CD4-positive, CD25-positive, alpha-beta regulatory T cell (primary cell): ENCODE measurements around the gene PRR9. TPM values are rescaled to one million over a fixed set of nuclear protein-coding genes. Genes with fewer than 3 reads are reported as not detected.

Experiments
- ATAC-seq, 2 donors: fragments of 150-1000 bp; cut with Tn5 transposase; one replicate each; pipeline ENCODE4 v1.10.0; 2021; ENCODE audit warnings: low read depth in 2 of 2, moderate number of reproducible peaks in 2 of 2, moderate library complexity in 1 of 2
- DNase-seq, 3 donors: peaks; one replicate each; pipeline versions ENCODE4 v3.0.0 to v3.0.0-alpha.2; 2012 to 2022; ENCODE audit warnings: mixed read lengths in 1 of 3
- H3K27ac ChIP-seq: one replicate; pipeline ENCODE4 v1.7.0; 2013; ENCODE audit warnings: mild to moderate bottlenecking, low read length; ENCODE audit not compliant: insufficient read depth, poor library complexity, severe bottlenecking
- H3K27me3 ChIP-seq: one replicate; pipeline ENCODE4 v1.7.0; 2013; ENCODE audit warnings: low read length; ENCODE audit not compliant: control insufficient read depth, insufficient read depth
- H3K36me3 ChIP-seq: one replicate; pipeline ENCODE4 v1.7.0; 2013; ENCODE audit warnings: mild to moderate bottlenecking, low read length, moderate library complexity; ENCODE audit not compliant: control insufficient read depth, insufficient read depth
- H3K4me1 ChIP-seq: 2 replicates; pipeline ENCODE4 v1.7.0; 2013; ENCODE audit warnings: mild to moderate bottlenecking, low read length; ENCODE audit not compliant: insufficient read depth, control insufficient read depth, poor library complexity, severe bottlenecking
- H3K4me3 ChIP-seq: one replicate; pipeline ENCODE4 v1.7.0; 2013; ENCODE audit warnings: low read depth, mild to moderate bottlenecking, low read length, moderate library complexity
- H3K9me3 ChIP-seq, 2 experiments: 1 replicate in 1 of 2; 2 replicates in 1 of 2; pipeline ENCODE4 v1.7.0; 2013; ENCODE audit warnings: low read length in 2 of 2, mild to moderate bottlenecking in 1 of 2, moderate library complexity in 1 of 2; ENCODE audit not compliant: control insufficient read depth in 2 of 2
- H3K27ac Mint-ChIP-seq, 3 donors: one replicate each; pipeline ENCODE4 v1.8.0; 2020 to 2022; ENCODE audit warnings: mild to moderate bottlenecking in 3 of 3, mixed read lengths in 3 of 3, moderate library complexity in 2 of 3
- H3K27me3 Mint-ChIP-seq: one replicate; pipeline ENCODE4 v1.8.0; 2022; ENCODE audit warnings: mild to moderate bottlenecking, mixed read lengths
- H3K36me3 Mint-ChIP-seq: one replicate; pipeline ENCODE4 v1.8.0; 2020; ENCODE audit warnings: mixed read lengths
- H3K4me1 Mint-ChIP-seq, 4 donors: one replicate each; pipeline ENCODE4 v1.8.0; 2020 to 2022; ENCODE audit warnings: mixed read lengths in 4 of 4, mild to moderate bottlenecking in 1 of 4
- H3K4me3 Mint-ChIP-seq, 4 donors: one replicate each; pipeline ENCODE4 v1.8.0; 2020 to 2022; ENCODE audit warnings: mild to moderate bottlenecking in 4 of 4, mixed read lengths in 4 of 4, moderate library complexity in 3 of 4
- H3K9me3 Mint-ChIP-seq, 7 donors: one replicate each; pipeline ENCODE4 v1.8.0; 2020 to 2022; ENCODE audit warnings: mixed read lengths in 7 of 7, mild to moderate bottlenecking in 3 of 7, moderate library complexity in 2 of 7
- polyA plus RNA-seq, 4 donors: library from polyadenylated mRNA; unstranded; fragments of 300-500 nt; fragmentation: Illumina TruSeq; gene quantifications; one replicate each; pipeline ENCODE4 v1.2.3, GENCODE V29; 2021
- total RNA-seq: library from RNA; stranded (reverse); gene quantifications from one replicate; pipeline ENCODE4 v1.2.3, GENCODE V29; 2022

PRR9 gene
- total and polyA plus RNA-seq, 5 donors from 2014 or later = not detected

DNA sequence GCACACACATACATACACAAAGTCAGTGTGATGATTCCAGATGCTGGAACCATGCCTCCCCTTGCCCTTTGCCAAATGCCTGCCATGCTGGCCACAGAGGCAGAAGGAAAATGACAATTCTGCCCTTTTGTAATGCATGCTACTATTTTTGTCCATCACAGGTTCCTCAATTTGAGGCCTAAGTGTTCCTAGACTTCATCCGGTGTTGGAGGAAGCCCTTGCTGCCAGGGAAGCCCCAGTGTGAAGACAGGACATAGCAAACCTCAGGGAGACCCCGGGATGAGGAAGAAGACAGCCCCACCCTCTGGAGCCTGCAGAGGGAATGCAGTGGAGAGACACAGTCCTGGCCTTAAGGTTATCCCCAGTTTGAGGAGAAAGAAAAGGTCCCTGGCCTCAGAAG is 14.4 kb downstream of the PRR9 start:
- no peak overlapping the region for H3K4me3 ChIP-seq
- no peak overlapping the region for H3K27ac ChIP-seq
- H3K27me3 ChIP-seq = peaks cover 4% of the 10 kb centered on the region
- Mint-ChIP-seq H3K36me3 (no peaks in the 10 kb centered on the region), H3K4me1 (no peaks in the 10 kb centered on the region), H3K9me3 (peaks cover 0 to 1% (median 0%) of the 10 kb centered on the region in 7 donors), H3K27ac (no peak overlapping the region), H3K27me3 (peaks cover 10% of the 10 kb centered on the region), H3K4me3 (no peak overlapping the region)
- DNase-seq = no peak
- no peak for ATAC-seq
- H3K4me1 ChIP-seq = no peaks in the 10 kb centered on the region
- H3K36me3 ChIP-seq = no peaks in the 10 kb centered on the region
- no peaks in the 10 kb centered on the region for H3K9me3 ChIP-seq

DNA sequence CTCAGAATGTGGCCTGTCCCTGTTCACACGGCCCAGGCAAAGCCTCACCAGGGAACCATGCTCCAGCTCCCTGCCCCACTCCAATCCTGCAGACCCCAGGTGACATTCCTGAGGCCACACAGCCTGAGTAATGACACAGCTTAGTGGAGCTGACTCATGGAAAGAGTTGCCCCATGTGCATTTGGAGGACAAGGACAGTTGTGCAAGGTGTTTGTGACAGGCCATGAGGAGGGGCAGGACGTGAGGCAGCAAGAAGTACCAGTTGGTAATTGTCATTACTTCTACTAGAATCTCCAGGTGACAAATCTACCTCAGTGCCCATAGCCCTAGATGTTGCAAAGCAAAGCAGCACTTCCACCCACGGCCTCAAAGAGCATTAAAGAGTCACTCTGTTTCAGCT is 15.2 kb downstream of the PRR9 start:
- Mint-ChIP-seq H3K4me3 (no peak overlapping the region), H3K36me3 (no peaks in the 10 kb centered on the region), H3K4me1 (no peaks in the 10 kb centered on the region), H3K9me3 (peaks cover 0 to 1% (median 0%) of the 10 kb centered on the region in 7 donors), H3K27ac (no peak overlapping the region), H3K27me3 (peaks cover 10% of the 10 kb centered on the region)
- no peaks in the 10 kb centered on the region for H3K9me3 ChIP-seq
- no peak overlapping the region for H3K27ac ChIP-seq
- no peak overlapping the region for H3K4me3 ChIP-seq
- peaks cover 4% of the 10 kb centered on the region for H3K27me3 ChIP-seq
- ATAC-seq (no peak), DNase-seq (no peak)
- H3K4me1 ChIP-seq = no peaks in the 10 kb centered on the region
- H3K36me3 ChIP-seq = no peaks in the 10 kb centered on the region

DNA sequence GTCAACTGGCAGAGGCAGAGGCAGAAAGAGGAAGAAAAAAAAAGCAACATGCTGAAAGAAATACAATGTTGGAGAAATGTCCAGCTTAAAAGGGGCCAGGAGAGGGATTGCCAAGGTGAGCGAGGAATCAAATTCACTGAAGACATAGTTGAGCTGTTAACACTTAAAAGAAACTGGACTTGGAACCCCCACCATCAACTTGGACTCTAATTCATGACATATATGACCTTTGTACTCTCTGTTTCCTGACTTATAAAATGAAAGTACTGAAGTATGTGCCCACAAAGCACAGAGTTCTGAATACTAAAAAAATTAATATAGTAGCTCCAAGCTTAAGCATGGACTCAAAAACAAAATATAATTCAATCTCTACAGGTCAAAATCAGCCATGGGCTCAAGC is 16.1 kb downstream of the PRR9 start:
- H3K27ac Mint-ChIP-seq = no peak overlapping the region
- no peaks in the 10 kb centered on the region for H3K36me3 Mint-ChIP-seq
- no peak overlapping the region for H3K4me3 Mint-ChIP-seq
- peaks cover 4% of the 10 kb centered on the region for H3K27me3 ChIP-seq
- H3K27ac ChIP-seq = no peak overlapping the region
- H3K36me3 ChIP-seq = no peaks in the 10 kb centered on the region
- no peak for ATAC-seq
- no peaks in the 10 kb centered on the region for H3K4me1 ChIP-seq
- H3K9me3 Mint-ChIP-seq = peaks cover 0 to 1% (median 0%) of the 10 kb centered on the region in 7 donors
- DNase-seq = no peak
- no peaks in the 10 kb centered on the region for H3K9me3 ChIP-seq
- H3K4me3 ChIP-seq = no peak overlapping the region
- no peaks in the 10 kb centered on the region for H3K4me1 Mint-ChIP-seq
- peaks cover 10% of the 10 kb centered on the region for H3K27me3 Mint-ChIP-seq

DNA sequence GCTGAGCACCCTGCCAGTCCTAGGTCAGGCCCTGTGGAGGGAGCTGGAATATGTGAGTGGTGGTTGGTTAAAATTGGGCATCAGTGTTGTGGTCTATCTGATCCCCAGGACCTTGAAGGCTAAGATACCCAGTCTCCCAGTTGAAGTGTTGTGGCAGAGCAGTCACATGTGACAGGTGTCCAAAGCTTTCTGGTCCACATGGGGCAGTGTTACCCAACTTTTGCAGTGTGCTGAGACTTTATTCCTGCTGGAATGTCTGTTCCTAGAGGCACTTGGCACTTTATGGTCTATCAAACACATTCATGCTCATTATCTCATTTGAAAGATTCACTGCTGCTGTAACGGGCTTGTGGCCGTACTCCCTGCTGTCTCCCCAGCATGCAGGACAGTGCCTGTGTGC is 21.1 kb downstream of the PRR9 start:
- no peak for DNase-seq
- Mint-ChIP-seq H3K36me3 (no peaks in the 10 kb centered on the region), H3K4me3 (no peak overlapping the region), H3K4me1 (no peaks in the 10 kb centered on the region), H3K27me3 (peaks cover 16% of the 10 kb centered on the region), H3K9me3 (peaks cover 0 to 2% (median 0%) of the 10 kb centered on the region in 7 donors), H3K27ac (no peak overlapping the region)
- Histone ChIP-seq H3K27me3 (peaks cover 2% of the 10 kb centered on the region), H3K4me1 (no peaks in the 10 kb centered on the region), H3K27ac (no peak overlapping the region), H3K36me3 (no peaks in the 10 kb centered on the region), H3K9me3 (no peaks in the 10 kb centered on the region), H3K4me3 (no peak overlapping the region)
- ATAC-seq = no peak

DNA sequence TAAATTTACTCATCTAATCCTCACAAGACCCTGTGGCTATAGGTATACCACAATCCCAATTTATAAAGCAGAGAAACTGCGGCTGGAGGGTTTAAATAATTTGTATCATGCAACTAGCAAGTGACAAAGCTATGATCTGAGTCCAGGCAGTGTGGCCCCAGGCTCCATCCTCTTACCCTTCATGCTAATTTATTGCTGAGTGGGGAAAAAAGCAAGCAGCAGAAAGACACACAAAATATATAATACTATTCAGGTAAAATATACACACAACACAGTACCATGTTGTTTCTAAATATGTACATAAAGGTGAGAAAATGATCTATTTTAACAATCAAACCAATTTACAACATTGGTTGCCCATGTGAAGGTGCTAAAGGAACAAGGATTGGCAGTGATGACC is 24.8 kb downstream of the PRR9 start:
- Histone ChIP-seq H3K27me3 (no peaks in the 10 kb centered on the region), H3K9me3 (no peaks in the 10 kb centered on the region), H3K4me1 (no peaks in the 10 kb centered on the region), H3K27ac (no peak overlapping the region), H3K4me3 (no peak overlapping the region), H3K36me3 (no peaks in the 10 kb centered on the region)
- Mint-ChIP-seq H3K27me3 (peaks cover 6% of the 10 kb centered on the region), H3K4me3 (no peak overlapping the region), H3K4me1 (no peaks in the 10 kb centered on the region), H3K27ac (no peak overlapping the region), H3K9me3 (peaks cover 0 to 2% (median 0%) of the 10 kb centered on the region in 7 donors), H3K36me3 (no peaks in the 10 kb centered on the region)
- ATAC-seq (no peak), DNase-seq (no peak)

DNA sequence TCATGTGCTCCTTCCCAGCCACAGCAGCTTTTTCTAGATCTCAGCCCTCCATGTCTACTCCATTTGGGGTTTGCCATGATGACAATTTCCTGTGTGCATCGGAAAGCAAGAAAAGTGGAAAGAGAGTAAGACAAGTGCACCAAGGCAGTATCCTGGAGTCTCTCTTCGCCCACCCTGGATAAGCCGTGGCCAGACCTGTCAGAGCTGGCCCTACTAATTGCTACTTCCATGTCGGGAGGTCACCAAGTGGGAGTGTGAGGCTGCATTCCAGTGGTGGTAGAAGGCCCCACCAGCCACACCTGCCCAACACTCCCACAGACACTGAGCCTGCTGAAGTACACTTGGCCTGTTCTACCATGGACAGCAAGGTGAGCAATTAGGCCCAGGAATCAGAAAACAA is 28.1 kb downstream of the PRR9 start:
- Mint-ChIP-seq H3K27ac (no peak overlapping the region), H3K27me3 (peaks cover 16% of the 10 kb centered on the region), H3K9me3 (peaks cover 0 to 2% (median 0%) of the 10 kb centered on the region in 7 donors), H3K4me1 (no peaks in the 10 kb centered on the region), H3K4me3 (no peak overlapping the region), H3K36me3 (no peaks in the 10 kb centered on the region)
- peaks cover 6% of the 10 kb centered on the region for H3K27me3 ChIP-seq
- no peaks in the 10 kb centered on the region for H3K4me1 ChIP-seq
- H3K27ac ChIP-seq = no peak overlapping the region
- ATAC-seq (no peak), DNase-seq (no peak)
- no peak overlapping the region for H3K4me3 ChIP-seq
- H3K9me3 ChIP-seq = no peaks in the 10 kb centered on the region
- H3K36me3 ChIP-seq = no peaks in the 10 kb centered on the region

DNA sequence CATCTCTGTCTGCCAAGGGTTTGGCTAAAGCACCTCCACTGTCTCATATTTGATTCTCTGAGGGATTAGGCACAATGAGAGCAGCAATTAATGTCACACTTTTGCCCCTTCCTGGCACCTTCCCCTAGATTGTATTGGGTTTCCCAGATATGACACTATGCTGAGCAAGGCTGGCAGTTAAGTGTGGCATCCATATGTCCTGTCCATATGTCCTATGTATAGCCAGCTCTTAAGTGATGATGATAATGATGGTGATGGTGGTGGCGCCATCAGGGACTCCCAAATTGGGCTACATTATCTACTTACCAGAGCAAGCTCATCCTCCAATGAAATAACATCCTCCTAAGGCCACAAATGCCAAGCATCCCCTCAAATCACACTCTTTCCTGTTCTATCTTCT is 28.6 kb downstream of the PRR9 start:
- Histone ChIP-seq H3K27ac (no peak overlapping the region), H3K27me3 (peaks cover 6% of the 10 kb centered on the region), H3K36me3 (no peaks in the 10 kb centered on the region), H3K4me3 (no peak overlapping the region), H3K4me1 (no peaks in the 10 kb centered on the region), H3K9me3 (no peaks in the 10 kb centered on the region)
- no peak for DNase-seq
- H3K9me3 Mint-ChIP-seq = peaks cover 0 to 2% (median 0%) of the 10 kb centered on the region in 7 donors
- no peak overlapping the region for H3K27ac Mint-ChIP-seq
- H3K4me3 Mint-ChIP-seq = no peak overlapping the region
- peaks cover 16% of the 10 kb centered on the region for H3K27me3 Mint-ChIP-seq
- H3K36me3 Mint-ChIP-seq = no peaks in the 10 kb centered on the region
- no peaks in the 10 kb centered on the region for H3K4me1 Mint-ChIP-seq
- ATAC-seq = no peak

DNA sequence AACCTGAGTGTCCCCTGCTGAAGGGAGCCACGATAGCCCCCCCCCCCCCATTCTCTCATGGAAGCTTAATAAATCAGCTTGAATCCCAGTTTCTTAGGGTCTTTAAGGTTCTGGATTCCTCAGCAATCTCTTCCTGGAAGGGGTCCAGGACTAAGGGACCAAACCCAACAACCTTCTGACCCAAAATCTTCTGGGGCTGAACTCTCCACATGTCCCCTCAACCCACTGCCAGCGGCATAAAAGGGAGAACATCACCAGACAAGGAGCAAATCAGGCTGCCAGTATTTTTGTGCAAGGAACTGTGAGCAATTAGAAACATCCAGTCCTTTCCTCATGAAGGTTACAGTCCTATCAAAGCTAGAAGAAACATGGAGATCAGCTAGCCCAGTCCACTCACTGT is 29.4 kb downstream of the PRR9 start:
- Histone ChIP-seq H3K4me3 (no peak overlapping the region), H3K36me3 (no peaks in the 10 kb centered on the region), H3K27me3 (peaks cover 6% of the 10 kb centered on the region), H3K27ac (no peak overlapping the region), H3K9me3 (no peaks in the 10 kb centered on the region), H3K4me1 (no peaks in the 10 kb centered on the region)
- Mint-ChIP-seq H3K9me3 (peaks cover 0 to 2% (median 0%) of the 10 kb centered on the region in 7 donors), H3K4me1 (no peaks in the 10 kb centered on the region), H3K36me3 (no peaks in the 10 kb centered on the region), H3K27ac (no peak overlapping the region), H3K27me3 (peaks cover 16% of the 10 kb centered on the region), H3K4me3 (no peak overlapping the region)
- no peak for DNase-seq
- ATAC-seq = no peak
